HT1080 (cell line): ENCODE data around the gene FAM204A. TPM values are rescaled to one million over a fixed set of nuclear protein-coding genes. Genes with fewer than 3 reads are reported as not detected.

Experiments used
- DNase-seq: peaks from one replicate; pipeline ENCODE4 v3.0.0-alpha.2; 2015; ENCODE audit warnings: low read depth
- total RNA-seq: library from RNA; depleted of rRNA; stranded (reverse); fragments of >200 nt; shearing (Covaris generic); gene quantifications from 2 replicates; pipeline ENCODE4 v1.2.3, GENCODE V29; 2014

The FAM204A gene
- total RNA-seq, 1 experiment from 2014 or later = 56.6 TPM

GRCh38 chr10:118332948-118333710 lies 9.0 kb downstream of the FAM204A start:
- DNase-seq = no peak

DNA sequence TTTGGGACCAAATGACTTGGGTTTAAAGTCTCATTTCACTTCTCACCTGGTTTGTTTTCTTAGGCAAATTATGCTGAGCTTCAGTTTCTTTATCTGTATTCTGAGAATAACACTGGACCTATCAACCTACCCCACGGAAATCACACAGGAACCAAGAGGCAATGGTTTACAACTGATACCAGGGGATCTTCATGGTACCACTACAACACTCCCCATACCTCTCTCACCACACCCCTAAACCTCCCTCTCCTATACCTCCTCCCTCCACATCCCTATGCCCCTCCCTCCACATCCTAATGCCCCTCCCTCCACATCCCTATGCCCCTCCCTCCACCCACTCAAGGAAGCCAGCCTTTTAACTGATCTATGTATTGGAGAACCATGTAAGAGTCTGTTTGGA lies 9.9 kb downstream of the FAM204A start:
- DNase-seq = no peak

- no peak for DNase-seq
Observed at GRCh38 chr10:118330295-118331076, 11.6 kb downstream of the FAM204A start.

GRCh38 chr10:118324140-118324539 lies 18.0 kb downstream of the FAM204A start:
- no peak for DNase-seq

DNA sequence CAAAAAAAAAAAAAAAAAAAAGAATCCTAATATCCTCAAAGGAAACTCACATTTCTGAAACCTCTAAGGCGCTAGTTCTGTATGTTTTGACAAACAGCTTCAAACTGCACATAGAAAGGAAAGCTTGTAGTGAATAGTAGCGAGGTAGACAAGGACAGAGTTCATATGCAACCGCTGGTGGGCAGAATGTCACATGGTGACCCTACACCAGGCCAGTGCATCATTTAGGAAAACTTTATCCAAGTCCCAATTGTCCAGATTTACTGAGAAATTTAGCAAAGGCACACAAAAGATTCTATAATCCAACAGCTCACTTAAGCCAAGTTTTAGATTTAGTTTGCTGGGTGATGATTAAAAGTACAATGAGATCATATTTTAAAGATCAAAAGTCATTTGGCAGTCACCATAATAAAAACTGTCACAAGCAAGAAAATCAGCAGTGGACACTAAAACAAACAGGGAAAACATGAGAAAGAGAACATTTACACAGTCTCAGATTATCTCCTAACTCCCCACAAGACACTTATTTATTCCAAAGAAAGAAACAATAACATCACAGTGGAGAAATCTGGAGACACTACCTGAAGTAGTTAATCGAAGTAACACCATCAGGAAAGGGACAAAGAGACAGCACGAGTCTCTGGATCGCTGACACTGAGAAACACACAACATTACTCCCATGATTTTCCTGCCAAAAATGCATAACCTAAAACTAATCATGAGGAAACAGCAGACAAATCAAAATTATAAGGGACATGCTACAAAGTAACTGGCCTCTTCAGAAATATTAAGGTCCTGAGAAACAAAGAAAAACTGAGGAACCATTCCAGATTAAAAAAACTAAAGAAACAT lies 20.2 kb downstream of the FAM204A start:
- DNase-seq = no peak

DNA sequence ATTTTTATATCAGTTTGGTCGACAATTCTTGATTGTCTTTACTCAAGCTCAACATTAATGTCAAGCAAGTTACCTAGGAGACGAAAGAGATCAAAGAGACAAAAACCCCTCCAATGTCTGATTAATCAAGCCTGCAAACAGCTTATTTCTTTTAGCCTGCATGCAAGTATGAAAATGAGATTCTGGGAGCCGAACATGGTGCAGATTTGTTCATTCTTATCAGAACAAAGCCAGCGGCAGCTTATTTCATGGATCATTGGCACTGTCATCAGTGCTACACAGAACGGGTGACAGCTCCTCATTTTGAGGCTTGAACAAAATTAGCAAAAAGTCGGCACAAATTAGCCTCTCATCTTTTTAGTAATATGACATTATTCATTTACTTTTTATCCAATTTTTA lies 26.5 kb downstream of the FAM204A start:
- no peak for DNase-seq

GRCh38 chr10:118314882-118315281 lies 27.2 kb downstream of the FAM204A start:
- DNase-seq = no peak

- DNase-seq = no peak
Observed at GRCh38 chr10:118311505-118311904, 30.6 kb downstream of the FAM204A start.

- no peak for DNase-seq
Observed at GRCh38 chr10:118310822-118311221, 31.3 kb downstream of the FAM204A start.

DNA sequence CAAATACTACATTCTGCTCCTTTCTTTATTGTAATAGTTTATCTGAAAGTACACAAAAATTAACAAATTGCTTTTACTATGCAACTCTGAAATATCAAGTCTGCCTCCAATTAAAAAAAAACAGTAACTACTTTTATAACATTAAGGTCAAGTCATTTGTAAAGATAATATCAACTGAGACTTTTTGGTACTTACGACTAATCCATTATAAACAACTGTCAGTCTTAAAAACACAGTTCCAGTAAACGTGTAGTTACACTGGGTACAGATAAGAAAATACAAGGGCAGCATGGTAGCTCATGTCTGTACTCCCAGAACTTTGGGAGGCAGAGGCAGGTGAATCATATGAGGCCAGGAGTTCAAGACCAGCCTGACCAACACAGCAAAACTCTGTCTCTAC lies 32.2 kb downstream of the FAM204A start:
- DNase-seq = no peak

- DNase-seq = no peak
Observed at GRCh38 chr10:118308664-118309063, 33.5 kb downstream of the FAM204A start.

DNA sequence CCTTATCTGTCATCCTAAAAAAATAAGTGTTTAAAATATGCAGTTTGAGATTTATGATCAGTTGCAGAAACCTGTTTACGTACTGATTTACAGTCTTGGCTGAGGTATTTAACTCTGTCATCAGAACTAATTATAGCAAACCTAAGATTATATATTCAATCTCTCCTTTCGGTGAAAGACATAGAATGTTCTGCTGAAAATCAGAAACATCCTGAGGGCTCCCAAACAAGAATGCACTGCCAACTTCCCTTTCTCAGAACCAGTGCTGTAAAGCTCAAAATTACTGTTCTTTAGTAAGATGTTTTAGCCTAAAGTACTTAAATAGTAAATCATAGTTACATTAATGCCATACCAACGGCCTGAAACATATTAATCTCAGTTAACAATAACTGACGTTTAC lies 34.3 kb downstream of the FAM204A start:
- DNase-seq = no peak

- no peak for DNase-seq
Observed at GRCh38 chr10:118307220-118307619, 34.9 kb downstream of the FAM204A start.

- no peak for DNase-seq
Observed at GRCh38 chr10:118305730-118306129, 36.4 kb downstream of the FAM204A start.

DNA sequence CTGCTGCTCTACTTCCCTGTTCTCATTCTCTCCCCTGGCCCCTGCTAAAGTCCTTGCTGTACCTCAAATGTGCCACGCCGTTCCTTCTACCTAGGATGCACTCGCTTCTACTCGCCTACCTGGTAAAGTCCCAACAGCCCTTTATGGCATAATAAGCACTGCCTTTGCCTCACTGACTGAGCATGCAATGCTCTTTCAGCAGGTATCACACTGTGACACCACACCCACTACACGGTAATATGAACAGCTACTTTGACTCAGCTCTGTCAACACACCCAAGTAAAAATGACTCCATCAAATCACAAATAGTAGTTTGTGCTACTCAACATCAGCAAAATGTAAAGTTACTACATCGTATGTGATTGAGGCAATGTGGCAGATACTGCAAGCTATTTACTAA lies 37.6 kb downstream of the FAM204A start:
- DNase-seq = no peak

GRCh38 chr10:118301211-118301610 lies 40.9 kb downstream of the FAM204A start:
- no peak for DNase-seq

- DNase-seq = no peak
Observed at GRCh38 chr10:118300320-118300719, 41.8 kb downstream of the FAM204A start.

- no peak for DNase-seq
Observed at GRCh38 chr10:118298787-118299186, 43.3 kb downstream of the FAM204A start.

- DNase-seq = no peak
Observed at GRCh38 chr10:118291122-118291521, 51.0 kb downstream of the FAM204A start.

- no peak for DNase-seq
Observed at GRCh38 chr10:118290471-118290995, 51.6 kb downstream of the FAM204A start.

DNA sequence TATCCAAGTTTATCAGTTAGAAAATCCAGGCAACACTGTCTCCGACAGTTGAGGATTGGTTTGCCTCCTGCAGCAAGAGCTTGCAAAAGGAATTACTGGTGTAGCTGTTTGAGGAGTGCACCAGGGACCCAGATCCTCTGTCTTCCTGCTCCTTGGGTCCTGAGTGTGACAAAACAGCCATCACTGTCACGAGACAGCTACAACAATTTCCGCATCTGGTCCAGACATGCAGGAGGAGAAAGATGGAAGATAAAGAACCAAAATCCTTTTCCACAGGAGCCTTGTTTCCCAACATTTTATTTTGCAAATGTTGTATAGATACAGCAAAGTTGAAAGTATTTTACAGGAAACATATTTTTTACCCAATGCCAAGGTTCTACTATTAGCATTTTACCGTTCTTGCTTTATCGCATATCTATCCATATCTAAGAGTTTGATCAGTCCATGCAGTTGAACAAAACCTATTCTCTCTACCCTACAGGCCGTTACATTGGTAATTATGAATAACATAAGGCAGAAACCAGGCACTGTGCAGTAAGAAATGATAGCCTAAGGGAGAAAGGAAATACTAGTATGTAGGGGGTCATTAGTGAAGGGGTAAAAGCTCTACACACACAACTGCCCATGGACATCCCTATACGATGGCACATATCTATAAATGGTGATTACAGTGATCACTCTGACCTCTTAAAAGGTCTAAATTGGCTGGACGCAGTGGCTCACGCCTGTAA lies 54.9 kb downstream of the FAM204A start:
- DNase-seq = no peak
